Neural progenitor cell (in vitro differentiated cells): ENCODE results near the gene SPEN. TPM values are rescaled to one million over a fixed set of nuclear protein-coding genes. Genes with fewer than 3 reads are reported as not detected.
A peak's percentile ranks its signal among the peaks of the same experiment; 100 is the strongest.

Experiments used
- DNase-seq: peaks from one replicate; pipeline ENCODE4 v3.0.0-alpha.2; 2016; ENCODE audit warnings: low spot score
- H2AFZ ChIP-seq: fragments of 200-600 bp; sonication (generic); replicated peaks from 2 replicates; pipeline ENCODE4 v1.6.1; 2016; ENCODE audit warnings: antibody characterized with exemption
- H3F3A ChIP-seq: fragments of 200-600 bp; sonication (generic); 2 replicates; pipeline ENCODE4 v1.6.1; 2016; ENCODE audit warnings: antibody characterized with exemption, low read depth
- H3K27ac ChIP-seq: fragments of 200-600 bp; sonication (generic); 2 replicates; pipeline ENCODE4 v1.5.1; 2016; ENCODE audit warnings: mild to moderate bottlenecking
- H3K27me3 ChIP-seq: fragments of 200-600 bp; sonication (generic); 2 replicates; pipeline ENCODE4 v1.6.1; 2016; ENCODE audit warnings: mild to moderate bottlenecking, moderate library complexity
- H3K36me3 ChIP-seq: fragments of 200-600 bp; sonication (generic); 2 replicates; pipeline ENCODE4 v1.5.1; 2016
- H3K4me1 ChIP-seq: fragments of 200-600 bp; sonication (generic); 2 replicates; pipeline ENCODE4 v1.6.1; 2016; ENCODE audit warnings: mixed run types
- H3K4me2 ChIP-seq: fragments of 200-600 bp; sonication (generic); 2 replicates; pipeline ENCODE4 v1.6.1; 2016
- H3K4me3 ChIP-seq: fragments of 200-600 bp; sonication (generic); 2 replicates; pipeline ENCODE4 v1.5.1; 2016
- H3K79me2 ChIP-seq: fragments of 200-600 bp; sonication (generic); 2 replicates; pipeline ENCODE4 v1.6.1; 2016; ENCODE audit warnings: low read depth
- H3K9ac ChIP-seq: fragments of 200-600 bp; sonication (generic); 2 replicates; pipeline ENCODE4 v1.6.1; 2016
- H3K9me3 ChIP-seq: fragments of 200-600 bp; sonication (generic); 2 replicates; pipeline ENCODE4 v1.5.1; 2016; ENCODE audit warnings: low read depth
- H4K20me1 ChIP-seq: fragments of 200-600 bp; sonication (generic); 2 replicates; pipeline ENCODE4 v1.6.1; 2016; ENCODE audit warnings: low read depth
- H3K27ac Mint-ChIP-seq: 3 replicates; pipeline ENCODE4 v1.8.0; 2021; ENCODE audit warnings: mixed read lengths
- H3K27me3 Mint-ChIP-seq: 2 replicates; pipeline ENCODE4 v1.8.0; 2022; ENCODE audit warnings: low read depth, mild to moderate bottlenecking, inconsistent platforms, moderate library complexity, mixed read lengths; ENCODE audit not compliant: insufficient read depth
- H3K36me3 Mint-ChIP-seq: 3 replicates; pipeline ENCODE4 v1.8.0; 2021; ENCODE audit warnings: mixed read lengths
- H3K4me1 Mint-ChIP-seq: 3 replicates; pipeline ENCODE4 v1.8.0; 2021; ENCODE audit warnings: mixed read lengths
- H3K4me3 Mint-ChIP-seq: 3 replicates; pipeline ENCODE4 v1.8.0; 2021; ENCODE audit warnings: mild to moderate bottlenecking, moderate library complexity, mixed read lengths
- H3K9me3 Mint-ChIP-seq: 3 replicates; pipeline ENCODE4 v1.8.0; 2020; ENCODE audit warnings: mixed read lengths
- CTCF ChIP-seq: fragments of 200-600 bp; sonication (generic); IDR thresholded peaks from 2 replicates; pipeline ENCODE4 v1.5.1; 2017; ENCODE audit warnings: antibody characterized with exemption, mild to moderate bottlenecking
- EZH2 ChIP-seq: fragments of 200-600 bp; sonication (generic); IDR thresholded peaks from 2 replicates; pipeline ENCODE4 v1.6.1; 2017; ENCODE audit warnings: antibody characterized with exemption, mild to moderate bottlenecking, moderate library complexity
- EZH2phosphoT487 ChIP-seq: fragments of 200-600 bp; sonication (generic); IDR thresholded peaks from 2 replicates; pipeline ENCODE4 v1.6.1; 2017; ENCODE audit warnings: antibody characterized with exemption
- total RNA-seq: library from RNA; depleted of rRNA; stranded (reverse); fragments of >200 nt; gene quantifications from 2 replicates; pipeline ENCODE4 v1.2.3, GENCODE V29; 2015; ENCODE audit warnings: low replicate concordance

SPEN gene
- total RNA-seq, 1 donor from 2014 or later, result 59.6 TPM

- no peaks in the 10 kb centered on the region for H3K36me3 ChIP-seq
- H3K27me3 ChIP-seq, result peaks cover 21% of the 10 kb centered on the region
- H2AFZ ChIP-seq, result no peak overlapping the region
- Mint-ChIP-seq H3K27ac (peak overlapping the region; percentile 61), H3K9me3 (no peaks in the 10 kb centered on the region), H3K4me3 (no peak overlapping the region), H3K27me3 (peaks cover 6% of the 10 kb centered on the region), H3K4me1 (peaks cover 61% of the 10 kb centered on the region), H3K36me3 (peaks cover 5% of the 10 kb centered on the region)
- no peak overlapping the region for H3K9ac ChIP-seq
- H3K27ac ChIP-seq, result no peak overlapping the region
- H3F3A ChIP-seq, result peaks cover 23% of the 10 kb centered on the region
- peaks cover 23% of the 10 kb centered on the region for H3K79me2 ChIP-seq
- no peaks in the 10 kb centered on the region for H3K9me3 ChIP-seq
- no peak overlapping the region for H3K4me3 ChIP-seq
- peaks cover 95% of the 10 kb centered on the region for H4K20me1 ChIP-seq
- TF ChIP-seq CTCF, result no peak
- no peak for TF ChIP-seq EZH2phosphoT487
- TF ChIP-seq EZH2, result no peak
- no peak for DNase-seq
- no peak overlapping the region for H3K4me2 ChIP-seq
- H3K4me1 ChIP-seq, result peaks cover 9% of the 10 kb centered on the region
Observed at GRCh38 chr1:15959424-15959823, 111.9 kb downstream of the SPEN start.

GRCh38 chr1:15959827-15960446, 112.4 kb downstream of the SPEN start:
- no peaks in the 10 kb centered on the region for H3K9me3 ChIP-seq
- H2AFZ ChIP-seq, result no peak overlapping the region
- H3K4me1 ChIP-seq, result peaks cover 9% of the 10 kb centered on the region
- H3K36me3 ChIP-seq, result no peaks in the 10 kb centered on the region
- Mint-ChIP-seq H3K36me3 (peaks cover 5% of the 10 kb centered on the region), H3K9me3 (no peaks in the 10 kb centered on the region), H3K27me3 (peaks cover 6% of the 10 kb centered on the region), H3K4me3 (no peak overlapping the region), H3K4me1 (peaks cover 63% of the 10 kb centered on the region), H3K27ac (peak overlapping the region; percentile 68)
- no peak overlapping the region for H3K27ac ChIP-seq
- H3K27me3 ChIP-seq, result peaks cover 21% of the 10 kb centered on the region
- no peak overlapping the region for H3K9ac ChIP-seq
- peaks cover 95% of the 10 kb centered on the region for H4K20me1 ChIP-seq
- TF ChIP-seq CTCF (no peak), EZH2 (no peak), EZH2phosphoT487 (no peak)
- no peak overlapping the region for H3K4me3 ChIP-seq
- peaks cover 23% of the 10 kb centered on the region for H3F3A ChIP-seq
- peaks cover 18% of the 10 kb centered on the region for H3K79me2 ChIP-seq
- DNase-seq, result no peak
- no peak overlapping the region for H3K4me2 ChIP-seq

GRCh38 chr1:15960808-15961207, 113.3 kb downstream of the SPEN start:
- H3K4me1 Mint-ChIP-seq, result peaks cover 63% of the 10 kb centered on the region
- H3K27ac Mint-ChIP-seq, result no peak overlapping the region
- peaks cover 6% of the 10 kb centered on the region for H3K27me3 Mint-ChIP-seq
- DNase-seq, result no peak
- Histone ChIP-seq H3K9me3 (no peaks in the 10 kb centered on the region), H3K4me1 (peaks cover 9% of the 10 kb centered on the region), H3K4me3 (no peak overlapping the region), H3K4me2 (no peak overlapping the region), H3F3A (peaks cover 23% of the 10 kb centered on the region), H2AFZ (no peak overlapping the region), H3K27ac (no peak overlapping the region), H3K9ac (no peak overlapping the region), H3K79me2 (peaks cover 10% of the 10 kb centered on the region), H4K20me1 (peaks cover 91% of the 10 kb centered on the region), H3K27me3 (peaks cover 21% of the 10 kb centered on the region), H3K36me3 (no peaks in the 10 kb centered on the region)
- peaks cover 5% of the 10 kb centered on the region for H3K36me3 Mint-ChIP-seq
- no peak overlapping the region for H3K4me3 Mint-ChIP-seq
- TF ChIP-seq EZH2, result no peak
- no peaks in the 10 kb centered on the region for H3K9me3 Mint-ChIP-seq

GRCh38 chr1:15961492-15961891, 114.0 kb downstream of the SPEN start:
- Histone ChIP-seq H3K9me3 (no peaks in the 10 kb centered on the region), H3K4me2 (peak overlapping the region; percentile 67), H3F3A (peaks cover 23% of the 10 kb centered on the region), H3K4me3 (peak overlapping the region; percentile 14), H3K4me1 (peaks cover 9% of the 10 kb centered on the region), H3K36me3 (no peaks in the 10 kb centered on the region), H3K79me2 (peaks cover 5% of the 10 kb centered on the region), H2AFZ (no peak overlapping the region), H3K27me3 (peaks cover 21% of the 10 kb centered on the region), H4K20me1 (peaks cover 90% of the 10 kb centered on the region), H3K27ac (no peak overlapping the region), H3K9ac (no peak overlapping the region)
- Mint-ChIP-seq H3K36me3 (peaks cover 8% of the 10 kb centered on the region), H3K9me3 (no peaks in the 10 kb centered on the region), H3K27ac (no peak overlapping the region), H3K4me3 (peak overlapping the region; percentile 73), H3K27me3 (peaks cover 10% of the 10 kb centered on the region), H3K4me1 (peaks cover 70% of the 10 kb centered on the region)
- peak; percentile 87 for DNase-seq
- TF ChIP-seq EZH2phosphoT487 (no peak), EZH2 (no peak), CTCF (no peak)
